Stimulated activated CD4-positive, alpha-beta T cell treated with anti-CD3 and anti-CD28 coated beads, Interleukin-12 subunit alpha, Interleukin-12 subunit beta, amount 100 ng/mL, for 24 hours (primary cell): ENCODE measurements around the gene SP3.

ENCODE experiments used
- DNase-seq, 2 experiments: peaks; one replicate each; pipeline ENCODE4 v3.0.0-alpha.2; 2020; ENCODE audit warnings: low read depth in 2 of 2

The SP3 gene

DNA sequence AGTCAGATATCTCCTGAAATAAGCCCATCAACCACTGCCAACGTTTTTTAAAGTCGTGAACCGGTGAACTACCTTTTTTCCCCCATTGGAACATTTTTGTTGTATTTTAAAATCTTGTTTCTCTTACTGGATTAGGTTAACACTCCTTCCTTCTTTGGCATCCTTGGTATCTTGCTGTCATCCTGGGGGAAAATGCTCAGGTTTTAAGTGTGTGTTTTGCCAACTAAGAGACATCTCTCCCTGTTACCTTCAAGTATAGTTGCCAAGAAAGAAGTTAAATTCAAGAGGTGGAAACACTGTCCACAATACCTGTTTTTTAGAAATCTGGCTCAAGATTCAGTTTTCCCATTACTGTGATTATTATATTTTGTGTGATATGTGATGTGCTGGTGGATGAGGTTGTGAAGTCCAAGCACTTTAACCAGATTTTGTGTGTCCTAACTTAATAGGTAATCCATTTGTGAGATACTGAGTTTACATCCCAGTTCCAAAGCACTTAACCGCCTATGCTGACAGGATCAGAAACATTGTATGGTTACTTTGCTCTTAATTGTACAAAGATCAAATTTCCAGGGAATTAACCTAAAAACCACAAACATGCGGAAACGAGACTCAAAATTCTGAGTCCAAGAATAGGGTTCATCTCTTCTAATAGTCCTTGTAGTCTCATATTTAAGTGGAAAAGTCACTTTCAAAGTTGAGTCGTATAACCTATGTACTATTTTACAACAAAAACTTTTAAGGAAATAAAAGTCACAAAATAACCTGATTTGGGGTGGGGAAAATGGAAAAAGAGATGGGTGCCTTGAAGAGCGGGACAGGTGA is 1.3 kb upstream of the SP3 start:
- no peak for DNase-seq

DNA sequence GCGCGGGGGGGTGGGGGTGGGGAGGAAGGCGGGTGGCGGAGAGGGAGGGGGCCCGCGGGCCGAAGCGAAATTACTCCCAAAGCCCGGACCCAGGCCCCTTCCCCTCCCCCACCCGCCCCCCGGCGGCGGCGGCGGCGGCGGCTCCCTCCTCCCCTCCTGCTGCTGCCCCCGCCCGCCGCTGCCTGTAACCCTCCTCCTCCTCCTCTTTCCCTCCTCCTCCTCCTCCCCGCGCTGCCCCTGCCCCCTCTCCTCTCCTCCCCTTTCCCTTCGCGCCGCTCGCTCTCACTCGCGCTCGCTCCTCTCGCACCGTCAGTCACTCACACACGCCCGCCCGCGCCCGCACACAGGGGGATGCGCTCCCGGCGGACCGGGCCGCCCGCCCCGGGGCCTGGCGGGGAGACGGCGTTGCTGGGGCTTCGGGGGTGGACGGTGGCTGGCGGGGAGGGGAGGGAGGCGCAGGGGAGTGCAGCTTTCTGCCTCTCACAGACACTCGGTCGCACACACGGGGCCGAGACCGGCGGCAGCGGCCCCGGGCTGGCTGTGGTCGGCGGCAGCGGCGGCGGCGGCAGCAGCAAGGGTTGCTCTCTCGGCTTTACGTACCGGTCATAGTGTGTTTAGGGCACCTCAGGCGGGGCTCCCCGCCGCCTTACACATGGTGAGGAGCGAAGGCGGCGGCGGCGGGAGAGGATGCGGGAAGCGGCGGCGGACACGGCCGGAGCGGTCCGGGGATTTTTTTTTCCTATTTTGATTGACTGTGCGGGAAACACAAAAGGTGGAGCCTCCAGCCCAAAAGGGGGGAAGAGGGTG is 405 bp downstream of the SP3 start:
- DNase-seq, result peak; percentile 68 to 78

DNA sequence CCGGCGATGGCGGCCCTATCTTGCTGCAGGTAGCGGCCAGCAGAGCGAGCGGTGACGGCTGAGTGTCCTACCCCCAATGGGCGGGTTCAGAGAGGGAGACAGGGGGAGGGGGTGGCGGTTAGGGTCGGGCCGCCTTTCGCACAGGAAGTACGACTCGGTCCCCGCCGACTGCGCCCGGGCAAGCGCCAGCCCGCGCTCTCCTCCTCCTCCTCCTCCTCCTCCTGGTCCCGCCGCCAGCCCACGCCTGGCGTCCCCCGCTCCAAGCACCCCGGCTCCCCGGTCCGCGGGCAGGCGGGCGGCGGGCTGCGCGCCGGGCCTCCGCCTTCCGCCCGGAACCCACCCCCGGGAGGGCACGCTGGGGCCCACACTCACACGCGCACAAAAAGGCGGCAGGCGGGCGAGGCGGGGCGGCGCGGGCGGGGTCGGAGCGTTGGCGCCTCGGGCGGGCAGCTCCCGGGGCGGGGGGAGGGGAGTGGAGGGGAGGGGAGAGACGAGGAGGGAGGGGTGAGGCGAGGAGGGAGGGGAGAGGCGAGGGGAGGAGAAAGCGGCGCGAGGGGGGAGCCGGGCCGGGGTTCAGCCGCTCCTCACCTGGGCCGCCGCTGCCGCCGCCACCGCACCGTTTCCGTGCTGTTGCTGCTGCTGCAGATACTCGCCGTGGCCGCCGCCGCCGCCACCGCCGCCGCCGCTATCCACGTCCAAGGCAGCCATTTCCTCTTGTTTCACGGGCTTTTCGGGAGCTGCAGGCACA is 1.2 kb downstream of the SP3 start:
- peak; percentile 85 to 87 for DNase-seq

DNA sequence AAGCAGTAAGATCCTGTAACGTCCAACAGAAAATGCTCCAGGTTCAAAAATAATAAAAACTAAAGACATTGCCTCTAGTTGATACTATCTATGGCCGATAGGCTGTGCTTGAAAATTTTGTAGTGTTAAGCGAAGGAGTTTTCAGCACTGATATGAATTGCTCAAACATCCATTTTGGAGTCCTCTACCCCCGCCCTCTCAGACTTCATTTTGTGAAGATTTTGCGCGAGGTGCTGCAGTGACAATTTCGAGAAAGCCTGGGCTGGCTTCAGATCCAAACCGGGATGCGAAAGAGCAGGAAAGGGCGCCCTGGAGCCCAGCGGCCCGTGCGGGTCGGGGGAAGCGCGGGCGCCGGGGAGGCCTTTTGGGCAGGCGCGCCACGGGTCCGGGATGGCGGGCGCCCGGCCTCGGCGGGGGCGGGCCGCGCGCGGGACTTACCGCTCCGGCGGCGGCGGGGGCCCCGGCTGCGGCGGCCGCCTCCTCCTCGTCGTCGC is 1.8 kb downstream of the SP3 start:
- DNase-seq, result peak in 1 of 2 experiments; percentile 28

DNA sequence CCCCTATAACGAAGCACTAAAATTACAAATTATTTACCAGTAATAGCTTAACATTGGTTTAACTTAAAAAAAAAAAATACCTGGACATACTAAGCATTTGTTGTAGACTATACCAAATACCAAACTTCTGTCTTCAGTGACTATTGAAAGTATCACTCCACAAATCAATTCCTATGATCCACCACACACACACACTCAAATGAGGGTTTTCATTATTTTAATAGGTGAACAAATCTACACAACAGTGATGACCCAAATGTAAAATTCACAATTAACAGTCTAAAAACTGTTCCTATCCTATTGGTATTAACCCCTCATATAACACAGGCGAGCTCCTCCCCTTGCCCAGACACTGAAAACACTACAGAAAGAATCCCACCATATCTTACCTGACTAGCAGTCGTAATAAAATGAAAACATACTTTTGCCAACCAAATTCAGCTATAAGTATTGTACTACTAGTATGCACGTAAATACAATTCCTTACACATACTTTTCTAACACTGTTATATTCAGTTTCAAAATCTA is 2.5 kb downstream of the SP3 start:
- DNase-seq, result no peak

DNA sequence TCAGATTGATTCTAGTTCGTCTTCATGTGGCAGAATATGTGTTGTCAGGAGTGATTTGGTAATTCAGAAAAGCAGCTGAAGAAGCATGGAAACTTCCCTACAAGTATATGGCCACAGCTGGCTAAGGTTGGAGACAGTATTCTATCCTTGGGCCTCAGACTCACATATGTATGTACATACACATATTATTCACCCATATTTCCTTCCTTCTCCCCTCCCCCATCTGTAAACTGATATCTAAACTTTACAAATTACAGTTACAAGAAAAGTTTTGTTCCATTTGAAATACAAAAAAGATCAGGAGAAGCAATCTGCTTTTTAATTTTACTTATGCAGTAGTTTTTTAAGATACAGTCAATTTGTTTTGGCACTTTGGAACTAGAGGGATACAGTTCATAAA is 3.1 kb downstream of the SP3 start:
- no peak for DNase-seq

DNA sequence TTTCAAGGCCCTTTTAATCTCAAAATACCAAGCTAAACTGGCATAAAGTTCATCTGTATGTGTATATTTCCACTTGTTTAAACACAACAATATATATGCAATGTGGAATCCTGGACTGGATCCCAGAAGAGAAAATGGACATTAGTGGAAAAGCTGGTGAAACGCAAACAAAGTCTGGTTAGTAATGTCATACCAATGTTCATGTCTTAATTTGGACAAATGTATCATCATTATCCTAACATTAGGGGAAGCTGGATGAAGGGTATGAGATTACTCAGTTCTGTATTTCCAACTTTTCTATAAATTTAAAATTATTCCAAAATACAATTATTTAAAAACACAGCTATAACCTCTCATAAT is 3.8 kb downstream of the SP3 start:
- DNase-seq, result no peak

DNA sequence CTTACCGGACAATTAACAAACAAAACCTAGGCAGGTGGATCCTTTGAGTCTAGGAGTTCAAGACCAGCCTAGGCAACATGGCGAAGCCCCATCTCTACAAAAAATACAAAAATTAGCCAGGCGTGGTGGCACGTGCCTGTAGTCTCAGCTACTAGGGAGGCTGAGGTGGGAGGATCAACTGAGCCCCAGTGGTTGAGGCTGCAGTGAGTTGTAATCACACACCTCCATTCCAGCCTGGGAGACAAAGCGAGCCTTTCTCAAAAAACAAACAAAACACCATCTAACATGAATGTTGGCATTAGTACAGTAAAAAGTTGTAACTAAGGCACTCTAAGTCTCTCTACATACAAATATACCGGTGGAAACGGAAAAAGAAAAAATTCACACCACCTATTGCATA is 5.3 kb downstream of the SP3 start:
- DNase-seq, result no peak

DNA sequence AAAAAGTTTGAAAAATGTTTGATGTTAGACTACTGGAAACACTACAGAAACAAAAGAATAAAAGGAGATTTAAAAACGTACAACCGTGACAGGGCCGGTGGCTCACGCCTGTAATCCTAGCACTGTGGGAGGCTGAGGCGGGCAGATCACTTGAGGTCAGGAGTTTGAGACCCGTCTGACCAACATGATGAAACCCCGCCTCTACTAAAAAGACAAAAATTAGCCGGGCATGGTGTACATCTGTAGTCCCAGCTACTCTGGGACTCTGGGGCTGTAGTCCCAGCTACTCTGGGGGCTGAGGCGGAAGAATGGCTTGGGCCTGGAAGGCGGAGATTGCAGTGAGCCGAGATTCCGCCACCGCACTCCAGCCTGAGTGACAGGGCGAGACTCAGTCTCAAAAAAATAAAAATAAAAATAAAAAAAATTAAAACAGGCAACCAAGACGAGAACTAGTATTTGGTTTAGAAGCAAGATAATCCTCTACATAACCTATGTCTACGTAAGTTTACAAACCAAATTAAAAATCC is 5.8 kb downstream of the SP3 start:
- no peak for DNase-seq

DNA sequence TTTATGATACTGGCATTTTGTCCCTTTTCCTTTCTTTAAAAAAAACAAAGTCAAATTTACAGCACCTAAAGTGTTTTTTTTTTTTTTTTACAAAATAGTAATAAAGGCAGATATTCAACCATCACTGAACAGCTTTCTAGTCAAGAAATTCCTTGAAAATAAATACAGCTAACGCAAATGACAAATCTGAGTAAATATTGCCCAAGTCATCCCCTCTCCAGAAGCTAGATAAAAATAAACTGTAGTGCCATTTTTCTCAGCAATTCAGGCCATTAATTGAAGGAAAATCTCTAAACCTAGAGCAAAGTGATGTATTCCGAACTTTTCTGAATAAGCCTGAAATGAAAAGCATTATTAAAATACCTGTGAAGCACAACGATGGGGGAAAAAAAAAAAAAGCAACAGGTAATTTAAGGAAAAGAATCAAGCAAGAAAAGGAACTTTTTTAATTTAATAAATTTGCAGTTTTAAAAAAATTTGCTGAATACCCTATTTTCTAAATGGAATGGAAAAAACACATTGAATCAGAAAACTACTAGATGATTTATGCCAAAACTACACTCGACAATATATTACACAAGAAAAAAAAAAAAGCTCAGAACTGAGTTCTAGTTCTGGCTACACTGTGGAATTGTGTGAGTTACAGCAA is 6.9 kb downstream of the SP3 start:
- no peak for DNase-seq

DNA sequence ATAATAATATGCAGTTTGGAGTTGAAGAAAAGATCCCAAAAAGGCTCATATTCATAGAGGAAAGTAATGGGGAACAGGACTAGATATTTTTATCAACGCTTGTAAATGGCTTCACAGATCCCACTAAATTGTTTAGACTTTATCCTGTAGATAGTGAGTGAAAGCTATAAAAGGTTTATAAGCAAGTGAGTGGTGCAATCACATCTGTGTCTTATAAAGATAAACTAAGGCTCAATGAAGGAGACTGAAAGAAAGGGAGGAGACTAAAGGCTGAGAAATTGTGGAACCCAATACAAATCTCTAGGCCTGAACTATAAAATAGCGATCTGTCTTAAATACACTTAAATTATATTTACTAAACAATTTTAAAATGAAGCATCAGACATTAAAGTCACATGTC is 7.7 kb downstream of the SP3 start:
- DNase-seq, result no peak

DNA sequence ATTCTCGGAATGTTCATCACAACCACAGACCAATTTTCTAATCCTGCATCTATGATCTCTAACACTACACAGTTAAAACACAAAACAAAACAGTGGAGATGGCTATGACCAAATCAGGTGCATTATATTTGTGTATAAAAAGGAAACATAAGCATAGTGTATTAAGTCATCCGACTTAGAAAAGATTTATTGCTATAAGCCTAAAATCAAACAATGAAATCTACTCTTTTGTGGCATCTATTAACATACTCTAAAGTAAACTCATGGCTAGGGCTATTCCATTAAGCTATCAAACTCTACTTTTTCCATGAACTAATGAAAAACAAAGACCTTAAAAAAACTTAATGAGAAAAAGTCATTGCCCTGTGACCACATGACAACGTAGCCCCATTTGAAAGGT is 8.7 kb downstream of the SP3 start:
- no peak for DNase-seq

DNA sequence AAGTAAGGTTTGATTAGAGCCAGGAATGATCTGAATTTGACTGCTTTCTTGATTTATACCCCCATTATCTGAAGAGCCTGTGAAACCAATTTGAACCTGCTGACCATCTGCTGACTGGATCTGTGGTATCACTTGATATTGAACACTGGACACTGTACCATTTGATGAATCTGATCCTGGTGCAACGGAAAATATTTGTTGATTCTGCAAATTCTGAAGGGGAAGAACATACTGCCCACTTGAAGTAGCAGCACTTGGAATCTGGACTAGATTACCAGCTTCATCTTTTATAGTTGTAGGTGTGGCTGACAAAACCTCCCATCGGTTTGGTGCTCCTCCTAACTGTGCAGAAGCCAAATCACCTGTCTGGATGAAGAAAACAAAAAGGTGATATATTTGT is 9.3 kb downstream of the SP3 start:
- no peak for DNase-seq

DNA sequence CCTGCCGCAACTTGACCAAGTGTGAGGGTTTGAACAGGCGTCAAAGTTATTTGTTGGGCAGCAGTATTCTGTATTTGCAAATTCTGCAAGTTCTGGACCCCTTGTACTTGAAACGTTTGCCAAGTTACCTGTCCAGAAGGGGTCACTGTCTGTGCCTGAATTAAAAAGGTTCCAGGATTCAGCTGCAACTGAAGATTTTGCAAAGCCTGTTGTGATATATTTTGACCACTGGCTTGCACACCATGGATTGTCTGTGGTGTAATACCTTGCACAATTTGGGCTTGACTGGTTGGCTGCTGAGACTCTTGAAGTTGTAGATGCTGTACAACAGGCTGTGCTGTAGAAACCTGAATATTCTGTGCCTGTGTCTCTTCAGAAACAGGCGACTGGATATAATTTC is 10.2 kb downstream of the SP3 start:
- no peak for DNase-seq

DNA sequence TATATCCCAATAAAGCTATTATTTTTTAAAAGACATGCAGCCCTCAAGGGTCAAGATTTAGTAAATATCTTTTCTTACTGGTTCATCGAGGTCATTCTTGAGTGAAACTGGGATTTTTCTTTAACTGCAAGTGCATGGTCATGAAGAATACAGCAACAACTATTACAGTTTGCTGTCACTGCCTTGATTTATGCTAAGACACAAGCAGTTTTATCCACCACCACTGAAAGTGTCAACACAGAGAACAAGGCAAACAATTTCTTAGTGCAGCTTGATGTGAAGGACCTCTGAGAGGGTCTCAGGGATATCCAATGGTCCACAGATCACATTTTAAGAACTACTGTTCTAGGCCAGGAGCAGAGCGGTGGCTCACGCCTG is 12.1 kb downstream of the SP3 start:
- no peak for DNase-seq

DNA sequence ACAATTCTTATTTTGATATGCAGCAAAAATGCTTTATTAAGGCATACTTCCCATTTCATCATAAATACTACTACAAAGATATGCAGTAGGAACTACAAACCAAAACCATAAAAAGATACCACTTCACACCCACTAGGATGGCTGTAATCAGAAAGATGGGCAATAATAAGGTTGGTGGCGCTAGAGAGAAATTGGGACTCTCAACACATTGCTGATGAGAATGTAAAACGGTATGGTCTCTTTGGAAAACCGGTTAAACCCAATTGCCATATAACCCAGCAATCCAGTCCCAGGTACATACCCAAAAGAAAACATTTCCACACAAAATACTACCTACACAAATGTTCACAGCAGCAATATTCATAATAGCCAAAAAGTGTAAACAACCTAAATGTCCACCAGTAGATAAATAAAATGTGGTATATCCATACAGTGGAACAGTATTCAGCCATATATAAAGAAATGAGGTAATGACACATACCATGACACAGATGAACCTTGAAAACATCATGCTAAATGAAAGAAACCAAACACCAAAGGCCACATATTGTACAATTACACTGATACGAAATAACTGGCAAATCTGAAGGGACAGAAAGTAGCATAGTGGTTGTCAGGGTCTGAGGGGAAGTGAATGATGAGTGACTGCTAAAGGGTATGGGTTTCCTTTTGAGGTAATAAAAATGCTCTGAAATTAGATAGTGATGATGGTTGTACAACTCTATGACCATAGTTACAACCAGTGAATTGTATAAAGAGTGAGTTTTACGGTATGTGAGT is 12.7 kb downstream of the SP3 start:
- DNase-seq, result no peak

DNA sequence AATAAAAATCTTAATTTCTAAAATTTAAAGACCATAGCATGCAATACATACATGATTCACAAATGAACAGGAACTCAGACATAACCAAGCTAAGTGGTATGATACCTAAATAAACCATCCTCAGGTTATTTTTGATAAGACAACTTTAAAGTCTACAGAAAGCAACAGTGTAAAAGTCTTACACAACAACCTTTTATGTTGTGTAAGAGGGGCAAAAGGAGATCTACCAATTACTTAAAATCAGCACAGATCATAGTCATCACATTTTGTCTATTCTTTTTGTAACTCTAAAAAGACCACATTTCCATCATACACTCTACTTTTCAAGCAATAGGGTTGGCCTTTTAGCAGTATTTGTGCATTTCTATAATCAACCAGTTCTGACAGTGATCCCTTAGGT is 16.3 kb downstream of the SP3 start:
- no peak for DNase-seq

DNA sequence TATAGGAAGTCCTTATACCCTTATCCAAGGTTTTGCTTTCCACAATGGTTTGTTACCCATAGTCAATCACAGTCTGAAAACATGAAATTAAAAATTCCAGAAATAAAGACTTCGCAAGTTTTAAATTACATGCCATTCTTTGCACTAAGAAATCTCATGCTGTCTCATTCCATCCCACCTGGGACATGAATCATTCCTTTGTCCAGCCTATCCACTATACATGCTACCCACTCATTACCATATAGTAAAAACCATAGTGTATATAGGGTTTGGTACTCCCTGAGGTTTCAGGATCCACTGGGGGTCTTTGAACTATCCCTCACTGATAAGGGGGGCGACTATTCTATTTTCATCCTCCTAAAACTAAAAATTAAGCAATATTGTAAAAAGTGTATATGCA is 17.0 kb downstream of the SP3 start:
- DNase-seq, result no peak

DNA sequence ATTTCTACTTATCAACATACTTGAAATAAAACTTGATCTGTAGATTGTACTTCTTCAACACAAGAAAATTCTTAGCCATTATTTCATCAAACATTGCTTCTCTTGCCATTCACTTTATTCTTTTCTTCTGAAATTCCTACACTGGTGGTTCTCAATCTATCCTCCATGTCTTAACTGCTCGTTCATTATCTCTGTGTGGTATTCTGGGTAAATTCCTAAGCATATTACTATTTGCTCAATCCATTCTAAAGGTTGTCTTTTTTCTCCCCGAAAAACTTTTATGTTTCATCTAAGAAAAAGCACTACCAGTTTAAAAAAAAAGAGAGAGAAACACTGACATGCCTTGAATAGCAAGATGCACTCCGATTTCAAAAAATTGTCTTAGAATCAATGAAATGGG is 18.0 kb downstream of the SP3 start:
- no peak for DNase-seq

DNA sequence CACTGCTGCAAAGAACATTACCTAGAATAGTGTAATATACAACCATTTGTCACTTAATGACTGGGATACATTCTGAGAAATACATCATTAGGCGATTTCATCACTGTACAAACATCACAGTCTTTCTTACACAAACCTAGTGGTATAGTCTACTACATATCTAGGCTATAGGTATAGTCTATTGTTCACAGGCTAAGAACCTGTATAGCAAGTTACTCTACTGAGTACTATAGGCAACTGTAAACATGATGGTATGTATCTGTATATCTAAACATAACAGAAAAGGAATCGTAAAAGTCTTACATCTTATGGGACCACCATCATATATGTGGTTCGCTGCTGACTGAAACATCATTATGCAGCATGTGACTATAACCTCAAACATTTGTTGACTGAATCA is 21.4 kb downstream of the SP3 start:
- DNase-seq, result no peak
